ENCODE measurements around the gene NSF.
"Not testable (repeated sequence)": the region's sequence is repeated elsewhere in the genome, so short reads cannot be mapped to it uniquely, and the experiment has no call there.

The NSF gene

GRCh38 chr17:46628753-46629436, 38.4 kb downstream of the NSF start:
- DNase-seq (ENCODE audit: low read depth), result not testable (repeated sequence)

- not testable (repeated sequence) for DNase-seq (ENCODE audit: low read depth)
Measured at GRCh38 chr17:46632146-46632545, 41.7 kb downstream of the NSF start.

GRCh38 chr17:46634844-46635243, 44.4 kb downstream of the NSF start:
- DNase-seq (ENCODE audit: low read depth), result not testable (repeated sequence)

GRCh38 chr17:46641861-46642656, 51.6 kb downstream of the NSF start:
- DNase-seq (ENCODE audit: low read depth), result not testable (repeated sequence)

GRCh38 chr17:46647251-46647650, 56.8 kb downstream of the NSF start:
- DNase-seq (ENCODE audit: low read depth), result not testable (repeated sequence)

- DNase-seq (ENCODE audit: low read depth), result not testable (repeated sequence)
Measured at GRCh38 chr17:46647688-46648278, 57.3 kb downstream of the NSF start.

GRCh38 chr17:46649246-46649645, 58.8 kb downstream of the NSF start:
- not testable (repeated sequence) for DNase-seq (ENCODE audit: low read depth)

GRCh38 chr17:46652024-46652643, 61.7 kb downstream of the NSF start:
- not testable (repeated sequence) for DNase-seq (ENCODE audit: low read depth)

GRCh38 chr17:46658235-46658634, 67.8 kb downstream of the NSF start:
- not testable (repeated sequence) for DNase-seq (ENCODE audit: low read depth)

GRCh38 chr17:46659702-46660101, 69.2 kb downstream of the NSF start:
- DNase-seq (ENCODE audit: low read depth), result not testable (repeated sequence)

GRCh38 chr17:46663123-46663522, 72.7 kb downstream of the NSF start:
- DNase-seq (ENCODE audit: low read depth), result not testable (repeated sequence)

GRCh38 chr17:46663552-46663951, 73.1 kb downstream of the NSF start:
- not testable (repeated sequence) for DNase-seq (ENCODE audit: low read depth)

GRCh38 chr17:46665969-46666368, 75.5 kb downstream of the NSF start:
- not testable (repeated sequence) for DNase-seq (ENCODE audit: low read depth)

GRCh38 chr17:46670789-46671188, 80.3 kb downstream of the NSF start:
- DNase-seq (ENCODE audit: low read depth), result not testable (repeated sequence)

- DNase-seq (ENCODE audit: low read depth), result not testable (repeated sequence)
Measured at GRCh38 chr17:46672777-46673176, 82.3 kb downstream of the NSF start.

- DNase-seq (ENCODE audit: low read depth), result not testable (repeated sequence)
Measured at GRCh38 chr17:46677819-46678218, 87.3 kb downstream of the NSF start.

- DNase-seq (ENCODE audit: low read depth), result not testable (repeated sequence)
Measured at GRCh38 chr17:46683653-46684052, 93.2 kb downstream of the NSF start.

GRCh38 chr17:46685284-46685683, 94.8 kb downstream of the NSF start:
- DNase-seq (ENCODE audit: low read depth), result not testable (repeated sequence)

GRCh38 chr17:46692196-46692595, 101.7 kb downstream of the NSF start:
- DNase-seq (ENCODE audit: low read depth), result not testable (repeated sequence)

GRCh38 chr17:46693283-46693682, 102.8 kb downstream of the NSF start:
- not testable (repeated sequence) for DNase-seq (ENCODE audit: low read depth)

GRCh38 chr17:46696522-46696921, 106.1 kb downstream of the NSF start:
- not testable (repeated sequence) for DNase-seq (ENCODE audit: low read depth)

- DNase-seq (ENCODE audit: low read depth), result not testable (repeated sequence)
Measured at GRCh38 chr17:46699014-46699413, 108.5 kb downstream of the NSF start.

All from fibroblast of gingiva (primary cell).